Spleen (tissue), 7 donors: ENCODE results near the gene USP54.

ENCODE experiments used
- CTCF ChIP-seq, 11 experiments: fragments of 200-600 bp in 7 of 11; fragments of 450-650 bp in 4 of 11; sonication (generic) in 4 of 11; IDR thresholded peaks in 8 of 11; conservative IDR thresholded peaks in 3 of 11; 1 replicate in 7 of 11; 2 replicates in 4 of 11; pipeline versions ENCODE4 v1.4.0 to v1.8.0; 2016 to 2021; ENCODE audit warnings: antibody characterized with exemption in 11 of 11, inconsistent platforms in 4 of 11, mild to moderate bottlenecking in 1 of 11
- POLR2A ChIP-seq, 3 donors: fragments of 450-650 bp; IDR thresholded peaks; one replicate each; pipeline ENCODE4 v1.5.1; 2017; ENCODE audit warnings: antibody characterized with exemption in 3 of 3, mild to moderate bottlenecking in 1 of 3
- donor health status: DM: no; HTN: no; CAD: no; lungs with moderate emphysema.
- donor health status: DM: no; HTN: no; CAD: no.
- donor health status: DM: no; HTN: no; CAD: no.

GRCh38 chr10:73556855-73557254 is 34.3 kb downstream of the USP54 start:
- TF ChIP-seq CTCF (IDR thresholded peaks at IDR 0.05 in 8 of 11, conservative IDR thresholded peaks at IDR 0.05 in 3 of 11), result no peak
- no peak for TF ChIP-seq POLR2A (IDR thresholded peaks at IDR 0.05)
